Hepatocyte (in vitro differentiated cells): ENCODE data around the gene FAM120A. TPM values are rescaled to one million over a fixed set of nuclear protein-coding genes. Genes with fewer than 3 reads are reported as not detected.

Experiments
- DNase-seq: peaks from one replicate; pipeline ENCODE4 v3.0.0-alpha.2; 2016; ENCODE audit warnings: low spot score
- H2AFZ ChIP-seq: fragments of 200-600 bp; sonication (generic); 2 replicates; pipeline ENCODE4 v1.6.0; 2016; ENCODE audit warnings: antibody characterized with exemption, mild to moderate bottlenecking
- H3K27ac ChIP-seq: fragments of 200-600 bp; sonication (generic); 2 replicates; pipeline ENCODE4 v1.5.1; 2016; ENCODE audit warnings: mild to moderate bottlenecking
- H3K27me3 ChIP-seq: fragments of 200-600 bp; sonication (generic); 2 replicates; pipeline ENCODE4 v1.6.1; 2016
- H3K36me3 ChIP-seq: fragments of 200-600 bp; sonication (generic); replicated peaks from 2 replicates; pipeline ENCODE4 v1.5.1; 2016; ENCODE audit warnings: low read depth; ENCODE audit not compliant: insufficient read depth
- H3K4me1 ChIP-seq: fragments of 200-600 bp; sonication (generic); 2 replicates; pipeline ENCODE4 v1.5.1; 2016; ENCODE audit warnings: mild to moderate bottlenecking, moderate library complexity; ENCODE audit not compliant: insufficient read depth
- H3K4me2 ChIP-seq: fragments of 200-600 bp; sonication (generic); 2 replicates; pipeline ENCODE4 v1.6.0; 2016
- H3K4me3 ChIP-seq: fragments of 200-600 bp; sonication (generic); 2 replicates; pipeline ENCODE4 v1.5.1; 2016; ENCODE audit warnings: mild to moderate bottlenecking
- H3K79me2 ChIP-seq: fragments of 200-600 bp; sonication (generic); 2 replicates; pipeline ENCODE4 v1.6.0; 2017; ENCODE audit warnings: mild to moderate bottlenecking
- H3K9me2 ChIP-seq: fragments of 200-600 bp; sonication (generic); replicated peaks from 2 replicates; pipeline ENCODE4 v1.6.0; 2017; ENCODE audit warnings: mild to moderate bottlenecking; ENCODE audit not compliant: insufficient read depth
- H3K9me3 ChIP-seq: fragments of 200-600 bp; sonication (generic); 2 replicates; pipeline ENCODE4 v1.5.1; 2016; ENCODE audit warnings: low read depth, mild to moderate bottlenecking
- H4K20me1 ChIP-seq: fragments of 200-600 bp; sonication (generic); 2 replicates; pipeline ENCODE4 v1.6.0; 2016; ENCODE audit warnings: mild to moderate bottlenecking; ENCODE audit not compliant: insufficient read depth, poor library complexity, severe bottlenecking
- EZH2 ChIP-seq: fragments of 200-600 bp; sonication (generic); IDR thresholded peaks from 2 replicates; pipeline ENCODE4 v1.6.1; 2016; ENCODE audit warnings: antibody characterized with exemption, mild to moderate bottlenecking, borderline replicate concordance
- EZH2phosphoT487 ChIP-seq: fragments of 200-600 bp; sonication (generic); IDR thresholded peaks from one replicate; pipeline ENCODE4 v1.6.1; 2018; ENCODE audit warnings: antibody characterized with exemption, mild to moderate bottlenecking, low read depth, moderate library complexity; ENCODE audit not compliant: unreplicated experiment, severe bottlenecking
- WGBS: methylation state at CpG from one replicate; pipeline ENCODE4 v1.1.6; 2016; ENCODE audit warnings: low lambda C conversion rate; ENCODE audit errors: missing lambda C conversion rate; 5-methylcytosine and 5-hydroxymethylcytosine counted together
- polyA plus RNA-seq: library from polyadenylated mRNA; unstranded; fragments of >200 nt; fragmentation: Nextera tagmentation; extraction: Ambion mirVana; gene quantifications from 2 replicates; pipeline ENCODE4 v1.2.1, GENCODE V29; 2016
- total RNA-seq: library from RNA; depleted of rRNA; stranded (reverse); fragments of >200 nt; gene quantifications from 2 replicates; pipeline ENCODE4 v1.2.3, GENCODE V29; 2014
- TF ChIP-seq, protein P1 (sequence below): fragments of 200-600 bp; sonication (generic); IDR thresholded peaks from 2 replicates; pipeline ENCODE4 v1.5.1; 2016; ENCODE audit warnings: antibody characterized with exemption, mild to moderate bottlenecking; ENCODE audit not compliant: poor library complexity

The FAM120A gene
- total and polyA plus RNA-seq, 2 experiments from 2014 or later: 16.0 to 49.3 TPM

- DNase-seq: no peak
- no peaks in the 10 kb centered on the region for H3K27me3 ChIP-seq
- no peaks in the 10 kb centered on the region for H4K20me1 ChIP-seq
- WGBS: 67% methylated on average over 5 of the region's 5 CpGs
- H3K79me2 ChIP-seq: peaks cover 4% of the 10 kb centered on the region
- no peak overlapping the region for H3K4me2 ChIP-seq
- H3K27ac ChIP-seq: no peak overlapping the region
- H3K4me3 ChIP-seq: no peak overlapping the region
- no peak for TF ChIP-seq EZH2phosphoT487
- no peak for TF ChIP-seq EZH2
- TF ChIP-seq, protein P1, sequence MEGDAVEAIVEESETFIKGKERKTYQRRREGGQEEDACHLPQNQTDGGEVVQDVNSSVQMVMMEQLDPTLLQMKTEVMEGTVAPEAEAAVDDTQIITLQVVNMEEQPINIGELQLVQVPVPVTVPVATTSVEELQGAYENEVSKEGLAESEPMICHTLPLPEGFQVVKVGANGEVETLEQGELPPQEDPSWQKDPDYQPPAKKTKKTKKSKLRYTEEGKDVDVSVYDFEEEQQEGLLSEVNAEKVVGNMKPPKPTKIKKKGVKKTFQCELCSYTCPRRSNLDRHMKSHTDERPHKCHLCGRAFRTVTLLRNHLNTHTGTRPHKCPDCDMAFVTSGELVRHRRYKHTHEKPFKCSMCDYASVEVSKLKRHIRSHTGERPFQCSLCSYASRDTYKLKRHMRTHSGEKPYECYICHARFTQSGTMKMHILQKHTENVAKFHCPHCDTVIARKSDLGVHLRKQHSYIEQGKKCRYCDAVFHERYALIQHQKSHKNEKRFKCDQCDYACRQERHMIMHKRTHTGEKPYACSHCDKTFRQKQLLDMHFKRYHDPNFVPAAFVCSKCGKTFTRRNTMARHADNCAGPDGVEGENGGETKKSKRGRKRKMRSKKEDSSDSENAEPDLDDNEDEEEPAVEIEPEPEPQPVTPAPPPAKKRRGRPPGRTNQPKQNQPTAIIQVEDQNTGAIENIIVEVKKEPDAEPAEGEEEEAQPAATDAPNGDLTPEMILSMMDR: no peak
- H3K4me1 ChIP-seq: no peaks in the 10 kb centered on the region
- no peaks in the 10 kb centered on the region for H3K9me2 ChIP-seq
- no peaks in the 10 kb centered on the region for H3K36me3 ChIP-seq
- H3K9me3 ChIP-seq: no peaks in the 10 kb centered on the region
- no peak overlapping the region for H2AFZ ChIP-seq
These were observed 98.1 kb downstream of the FAM120A start for GRCh38 chr9:93549611-93550010.

DNA sequence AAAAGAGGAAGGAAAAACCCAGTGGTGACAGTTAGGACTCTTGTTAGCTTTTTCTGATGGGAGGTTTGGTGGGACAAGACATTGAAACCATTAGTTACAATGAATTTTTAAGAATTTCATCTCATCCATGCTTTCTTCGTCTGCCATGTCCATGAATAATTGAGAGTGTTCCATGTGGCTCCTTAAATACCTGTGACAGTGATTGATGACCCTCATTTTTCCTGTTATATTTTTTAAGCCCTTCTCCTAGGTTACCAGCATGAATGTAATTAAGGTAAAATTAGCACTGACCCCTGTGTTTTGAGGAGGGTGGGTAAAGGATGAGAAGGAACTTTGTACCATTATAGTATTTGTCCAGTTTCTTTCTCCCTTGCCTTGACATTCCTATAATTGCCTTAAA is 101.4 kb downstream of the FAM120A start:
- 93% methylated on average over 1 of the region's 1 CpG for WGBS
- H3K9me3 ChIP-seq: no peaks in the 10 kb centered on the region
- peaks cover 4% of the 10 kb centered on the region for H3K79me2 ChIP-seq
- H3K4me1 ChIP-seq: no peaks in the 10 kb centered on the region
- no peaks in the 10 kb centered on the region for H3K27me3 ChIP-seq
- no peaks in the 10 kb centered on the region for H4K20me1 ChIP-seq
- no peak for TF ChIP-seq EZH2
- no peak for TF ChIP-seq EZH2phosphoT487
- TF ChIP-seq, protein P1: no peak
- DNase-seq: no peak
- H3K9me2 ChIP-seq: no peaks in the 10 kb centered on the region
- H3K4me2 ChIP-seq: no peak overlapping the region
- no peak overlapping the region for H3K4me3 ChIP-seq
- H3K36me3 ChIP-seq: no peaks in the 10 kb centered on the region
- H2AFZ ChIP-seq: no peak overlapping the region
- no peak overlapping the region for H3K27ac ChIP-seq

DNA sequence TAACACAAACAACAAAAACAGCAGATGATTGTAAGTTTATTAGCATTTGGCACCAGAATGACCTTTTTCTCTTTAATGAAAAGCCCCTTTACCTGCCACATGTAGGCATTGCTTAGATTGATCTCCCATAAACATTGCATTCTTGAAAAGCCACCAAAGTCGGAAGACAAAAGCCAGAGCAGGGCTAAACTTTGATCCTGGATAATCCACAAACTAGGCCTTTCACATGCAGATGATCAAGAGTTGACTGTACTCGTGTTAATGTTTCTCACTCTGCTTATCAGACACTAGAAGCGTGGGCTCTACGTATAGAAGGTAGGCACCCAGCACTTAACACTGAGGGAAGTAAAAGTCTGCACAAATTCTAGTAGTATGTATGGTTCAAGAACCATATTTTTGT is 103.9 kb downstream of the FAM120A start:
- H3K79me2 ChIP-seq: peaks cover 4% of the 10 kb centered on the region
- H3K4me2 ChIP-seq: no peak overlapping the region
- no peaks in the 10 kb centered on the region for H3K9me2 ChIP-seq
- no peaks in the 10 kb centered on the region for H4K20me1 ChIP-seq
- DNase-seq: no peak
- H3K36me3 ChIP-seq: no peaks in the 10 kb centered on the region
- TF ChIP-seq EZH2phosphoT487 (no peak), EZH2 (no peak)
- TF ChIP-seq, protein P1: no peak
- no peaks in the 10 kb centered on the region for H3K27me3 ChIP-seq
- H3K4me1 ChIP-seq: no peaks in the 10 kb centered on the region
- no peak overlapping the region for H2AFZ ChIP-seq
- WGBS: 54% methylated on average over 4 of the region's 4 CpGs
- no peak overlapping the region for H3K4me3 ChIP-seq
- no peak overlapping the region for H3K27ac ChIP-seq
- no peaks in the 10 kb centered on the region for H3K9me3 ChIP-seq
